Liver (tissue), 3 donors: Measurements from ENCODE around the gene COL6A2.

Source experiments
- CTCF ChIP-seq: fragments of 150-350 bp; IDR thresholded peaks from 2 replicates; pipeline ENCODE4 v1.5.1; 2017; ENCODE audit warnings: improper control_type of control experiment, low read depth, low read length; ENCODE audit not compliant: missing input control
- FOXA1 ChIP-seq: IDR thresholded peaks from 2 replicates; pipeline ENCODE4 v1.6.1; 2016; ENCODE audit warnings: antibody characterized with exemption
- GABPA ChIP-seq, 2 donors: IDR thresholded peaks in 1 of 2; conservative IDR thresholded peaks in 1 of 2; 2 replicates each; pipeline ENCODE4 v1.6.1; 2016; ENCODE audit warnings: antibody characterized with exemption in 2 of 2, mild to moderate bottlenecking in 1 of 2, moderate library complexity in 1 of 2
- JUND ChIP-seq, 2 donors: IDR thresholded peaks; 2 replicates each; pipeline ENCODE4 v1.6.1; 2016; ENCODE audit warnings: antibody characterized with exemption in 2 of 2
- RAD21 ChIP-seq, 2 donors: IDR thresholded peaks; 2 replicates each; pipeline ENCODE4 v1.6.1; 2016; ENCODE audit warnings: antibody characterized with exemption in 2 of 2, mild to moderate bottlenecking in 2 of 2
- TAF1 ChIP-seq: conservative IDR thresholded peaks from 2 replicates; pipeline ENCODE4 v1.6.1; 2016; ENCODE audit warnings: antibody characterized with exemption, mild to moderate bottlenecking
- TF ChIP-seq, protein P1 (sequence below): IDR thresholded peaks from 2 replicates; pipeline ENCODE4 v1.6.1; 2016; ENCODE audit warnings: antibody characterized with exemption
- TF ChIP-seq, protein P2 (sequence below): IDR thresholded peaks from 2 replicates; pipeline ENCODE4 v1.6.1; 2016; ENCODE audit warnings: antibody characterized with exemption
- TF ChIP-seq, protein P3 (sequence below): IDR thresholded peaks from 2 replicates; pipeline ENCODE4 v1.6.1; 2016; ENCODE audit warnings: antibody characterized with exemption
- donor health status: healthy.
- donor health status: healthy.

DNA sequence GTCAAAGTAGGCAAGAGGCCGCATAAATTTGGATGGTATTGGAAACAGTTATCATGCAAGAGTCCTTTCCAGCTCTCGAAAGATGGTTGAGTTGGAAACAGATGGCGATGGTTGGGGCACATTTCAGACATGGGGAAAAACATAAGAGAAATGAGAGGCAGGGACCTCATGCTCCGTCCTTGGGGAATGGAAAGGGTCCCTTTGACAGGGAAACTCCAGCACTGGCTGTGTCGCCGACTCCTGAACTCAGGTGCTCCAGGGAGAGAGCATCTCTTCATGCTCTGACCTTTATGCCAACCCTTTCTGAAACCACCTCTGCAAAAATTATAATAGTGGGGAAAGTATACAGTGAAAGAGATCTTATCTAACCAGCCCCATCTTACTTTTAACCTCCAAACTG lies 36.8 kb upstream of the COL6A2 start:
- no peak for TF ChIP-seq CTCF
- no peak for TF ChIP-seq RAD21 (IDR thresholded peaks at IDR 0.05)
- TF ChIP-seq JUND (IDR thresholded peaks at IDR 0.05) = no peak
- TF ChIP-seq, protein P1, sequence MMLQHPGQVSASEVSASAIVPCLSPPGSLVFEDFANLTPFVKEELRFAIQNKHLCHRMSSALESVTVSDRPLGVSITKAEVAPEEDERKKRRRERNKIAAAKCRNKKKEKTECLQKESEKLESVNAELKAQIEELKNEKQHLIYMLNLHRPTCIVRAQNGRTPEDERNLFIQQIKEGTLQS = no peak
- TF ChIP-seq, protein P2, sequence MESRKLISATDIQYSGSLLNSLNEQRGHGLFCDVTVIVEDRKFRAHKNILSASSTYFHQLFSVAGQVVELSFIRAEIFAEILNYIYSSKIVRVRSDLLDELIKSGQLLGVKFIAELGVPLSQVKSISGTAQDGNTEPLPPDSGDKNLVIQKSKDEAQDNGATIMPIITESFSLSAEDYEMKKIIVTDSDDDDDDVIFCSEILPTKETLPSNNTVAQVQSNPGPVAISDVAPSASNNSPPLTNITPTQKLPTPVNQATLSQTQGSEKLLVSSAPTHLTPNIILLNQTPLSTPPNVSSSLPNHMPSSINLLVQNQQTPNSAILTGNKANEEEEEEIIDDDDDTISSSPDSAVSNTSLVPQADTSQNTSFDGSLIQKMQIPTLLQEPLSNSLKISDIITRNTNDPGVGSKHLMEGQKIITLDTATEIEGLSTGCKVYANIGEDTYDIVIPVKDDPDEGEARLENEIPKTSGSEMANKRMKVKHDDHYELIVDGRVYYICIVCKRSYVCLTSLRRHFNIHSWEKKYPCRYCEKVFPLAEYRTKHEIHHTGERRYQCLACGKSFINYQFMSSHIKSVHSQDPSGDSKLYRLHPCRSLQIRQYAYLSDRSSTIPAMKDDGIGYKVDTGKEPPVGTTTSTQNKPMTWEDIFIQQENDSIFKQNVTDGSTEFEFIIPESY = no peak
- TF ChIP-seq TAF1 = no peak
- no peak for TF ChIP-seq FOXA1
- TF ChIP-seq, protein P3, sequence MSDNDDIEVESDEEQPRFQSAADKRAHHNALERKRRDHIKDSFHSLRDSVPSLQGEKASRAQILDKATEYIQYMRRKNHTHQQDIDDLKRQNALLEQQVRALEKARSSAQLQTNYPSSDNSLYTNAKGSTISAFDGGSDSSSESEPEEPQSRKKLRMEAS = no peak
- no peak for TF ChIP-seq GABPA (IDR thresholded peaks at IDR 0.05 in 1 of 2, conservative IDR thresholded peaks at IDR 0.05 in 1 of 2)
